Cardiac muscle cell (in vitro differentiated cells and primary cell): Measurements from ENCODE around the gene MRPL57. TPM values are rescaled to one million over a fixed set of nuclear protein-coding genes. Genes with fewer than 3 reads are reported as not detected.

Experiments used
- DNase-seq, 2 donors: peaks; one replicate each; pipeline versions ENCODE4 v3.0.0 to v3.0.0-alpha.2; 2010 to 2017; ENCODE audit warnings: low read depth in 1 of 2, low spot score in 1 of 2
- H3K27ac ChIP-seq: fragments of 200-600 bp; sonication (generic); 2 replicates; pipeline ENCODE4 v1.5.1; 2016
- H3K27me3 ChIP-seq: fragments of 200-600 bp; sonication (generic); 2 replicates; pipeline ENCODE4 v1.6.0; 2016; ENCODE audit warnings: control low read depth
- H3K36me3 ChIP-seq: fragments of 200-600 bp; sonication (generic); 2 replicates; pipeline ENCODE4 v1.5.1; 2016; ENCODE audit warnings: control low read depth
- H3K4me1 ChIP-seq: fragments of 200-600 bp; sonication (generic); 2 replicates; pipeline ENCODE4 v1.8.1; 2017; ENCODE audit warnings: low read depth, mild to moderate bottlenecking, mixed run types
- H3K4me3 ChIP-seq: fragments of 200-600 bp; sonication (generic); 2 replicates; pipeline ENCODE4 v1.5.1; 2016; ENCODE audit warnings: mild to moderate bottlenecking
- H3K9me3 ChIP-seq: fragments of 200-600 bp; sonication (generic); 2 replicates; pipeline ENCODE4 v1.5.1; 2017; ENCODE audit warnings: low read depth, mild to moderate bottlenecking, control low read depth
- polyA plus RNA-seq: library from polyadenylated mRNA; unstranded; fragments of >200 nt; fragmentation: Nextera tagmentation; extraction: Ambion mirVana; gene quantifications from 2 replicates; pipeline ENCODE4 v1.2.1, GENCODE V29; 2016
- total RNA-seq: library from RNA; depleted of rRNA; stranded (reverse); fragments of >200 nt; gene quantifications from 2 replicates; pipeline ENCODE4 v1.2.3, GENCODE V29; 2016
- TF ChIP-seq, protein P1 (sequence below): IDR thresholded peaks from 2 replicates; pipeline ENCODE4 v1.5.1; 2012; ENCODE audit warnings: low read depth, mild to moderate bottlenecking, low read length

Gene MRPL57
- total and polyA plus RNA-seq, 2 experiments from 2014 or later = 40.9 to 55.3 TPM

DNA sequence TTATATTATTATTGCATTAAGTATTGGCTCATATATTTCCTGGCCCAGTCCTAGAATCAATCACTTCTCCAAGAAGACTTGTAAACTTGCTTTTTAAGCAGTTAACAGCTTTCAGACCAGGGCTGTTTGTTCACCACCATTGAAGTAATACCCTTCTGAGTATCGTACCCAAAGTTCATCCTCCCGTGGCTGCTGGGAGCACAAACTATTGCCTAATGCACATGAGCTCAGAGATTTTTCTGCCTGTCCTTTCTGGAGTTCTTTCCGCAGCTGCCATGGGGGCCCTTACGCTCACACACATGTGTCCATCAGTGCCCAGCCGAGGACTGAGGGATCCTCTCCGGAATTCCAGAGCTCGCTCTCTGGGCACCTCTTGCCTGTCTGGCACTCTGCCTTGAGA is 51.5 kb downstream of the MRPL57 start:
- Histone ChIP-seq H3K36me3 (no peaks in the 10 kb centered on the region), H3K9me3 (no peaks in the 10 kb centered on the region), H3K4me1 (no peaks in the 10 kb centered on the region), H3K27me3 (no peaks in the 10 kb centered on the region), H3K27ac (no peak overlapping the region), H3K4me3 (no peak overlapping the region)
- no peak for DNase-seq
- TF ChIP-seq, protein P1, sequence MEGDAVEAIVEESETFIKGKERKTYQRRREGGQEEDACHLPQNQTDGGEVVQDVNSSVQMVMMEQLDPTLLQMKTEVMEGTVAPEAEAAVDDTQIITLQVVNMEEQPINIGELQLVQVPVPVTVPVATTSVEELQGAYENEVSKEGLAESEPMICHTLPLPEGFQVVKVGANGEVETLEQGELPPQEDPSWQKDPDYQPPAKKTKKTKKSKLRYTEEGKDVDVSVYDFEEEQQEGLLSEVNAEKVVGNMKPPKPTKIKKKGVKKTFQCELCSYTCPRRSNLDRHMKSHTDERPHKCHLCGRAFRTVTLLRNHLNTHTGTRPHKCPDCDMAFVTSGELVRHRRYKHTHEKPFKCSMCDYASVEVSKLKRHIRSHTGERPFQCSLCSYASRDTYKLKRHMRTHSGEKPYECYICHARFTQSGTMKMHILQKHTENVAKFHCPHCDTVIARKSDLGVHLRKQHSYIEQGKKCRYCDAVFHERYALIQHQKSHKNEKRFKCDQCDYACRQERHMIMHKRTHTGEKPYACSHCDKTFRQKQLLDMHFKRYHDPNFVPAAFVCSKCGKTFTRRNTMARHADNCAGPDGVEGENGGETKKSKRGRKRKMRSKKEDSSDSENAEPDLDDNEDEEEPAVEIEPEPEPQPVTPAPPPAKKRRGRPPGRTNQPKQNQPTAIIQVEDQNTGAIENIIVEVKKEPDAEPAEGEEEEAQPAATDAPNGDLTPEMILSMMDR = no peak

Other genes with a start within 250 kb of the MRPL57 start
- 8.9 and 14.7 TPM in 2 replicates for gene LATS2, start 115.1 kb upstream of the MRPL57 start, total RNA-seq
- 4.0 and 4.7 TPM in 2 replicates for gene LATS2, start 115.1 kb upstream of the MRPL57 start, polyA plus RNA-seq
- gene SAP18, start 36.5 kb upstream of the MRPL57 start, total RNA-seq = 58.9 and 63.4 TPM in 2 replicates
- gene SAP18, start 36.5 kb upstream of the MRPL57 start, polyA plus RNA-seq = 406 and 443 TPM in 2 replicates
- gene SKA3, start 106 bp upstream of the MRPL57 start, total RNA-seq = 4.1 and 7.8 TPM in 2 replicates
- gene SKA3, start 106 bp upstream of the MRPL57 start, polyA plus RNA-seq = 5.1 and 16.9 TPM in 2 replicates